HUES6 (cell line): ENCODE measurements around the gene FSD1.

ENCODE experiments used
- H3K27ac ChIP-seq: 2 replicates; pipeline ENCODE4 v1.7.0; 2013; ENCODE audit warnings: low read depth, mild to moderate bottlenecking, low read length, inconsistent platforms
- H3K27me3 ChIP-seq: 2 replicates; pipeline ENCODE4 v1.6.1; 2013; ENCODE audit warnings: low read length; ENCODE audit not compliant: control insufficient read depth, insufficient read depth
- H3K36me3 ChIP-seq: 2 replicates; pipeline ENCODE4 v1.6.1; 2013; ENCODE audit warnings: low read length; ENCODE audit not compliant: control insufficient read depth, insufficient read depth
- H3K4me1 ChIP-seq: 2 replicates; pipeline ENCODE4 v1.6.1; 2013; ENCODE audit warnings: low read length; ENCODE audit not compliant: control insufficient read depth, insufficient read depth
- H3K4me3 ChIP-seq: 2 replicates; pipeline ENCODE4 v1.5.1; 2013; ENCODE audit warnings: low read depth, low read length
- H3K9ac ChIP-seq: one replicate; pipeline ENCODE4 v1.6.1; 2013; ENCODE audit warnings: mild to moderate bottlenecking, low read length
- H3K9me3 ChIP-seq: 2 replicates; pipeline ENCODE4 v1.6.1; 2013; ENCODE audit warnings: low read depth, low read length; ENCODE audit not compliant: control insufficient read depth, insufficient read depth

The FSD1 gene

DNA sequence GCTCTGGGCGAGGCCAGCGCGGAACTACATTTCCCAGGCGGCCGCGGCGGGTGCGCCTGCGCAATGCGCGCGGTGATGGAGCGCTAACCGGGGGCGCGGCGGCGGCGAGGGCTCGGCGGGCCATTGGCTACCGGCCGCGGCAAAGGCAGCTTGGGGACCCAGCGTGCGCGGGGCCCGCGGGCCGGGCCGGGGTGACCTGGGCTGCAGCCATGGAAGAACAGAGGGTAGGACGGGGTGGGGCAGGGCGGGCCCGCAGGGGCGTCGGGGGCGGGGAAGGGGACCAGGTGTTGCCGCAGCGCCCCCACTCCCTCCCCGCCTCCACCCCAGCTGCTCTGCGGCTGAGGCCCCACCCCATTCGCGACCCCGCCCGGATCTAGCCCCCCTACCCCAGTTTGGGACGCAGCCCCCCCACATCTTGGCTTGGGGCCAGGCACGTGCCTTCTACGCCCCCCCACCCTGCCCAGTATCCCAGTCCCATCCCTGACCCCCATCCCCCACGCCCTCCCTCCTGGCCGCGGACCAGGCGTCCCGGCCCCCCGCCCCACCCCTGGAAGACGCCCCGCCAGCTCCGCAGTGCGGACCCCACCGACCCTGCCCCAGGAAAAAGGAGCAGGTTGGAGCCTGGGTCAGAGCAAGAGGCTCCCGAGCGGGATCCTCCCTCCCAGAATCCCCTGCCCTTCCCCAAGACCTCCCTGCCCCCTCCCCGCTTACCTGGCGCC, at the start of gene FSD1:
TSS of gene FSD1 (plus strand) at position 61 of the 719 bp plus-strand sequence. CDS start at position 210, 149 bp downstream.
- Histone ChIP-seq H3K4me3 (peak within 1 kb of the TSS; percentile 37), H3K9me3 (no peaks in the 10 kb centered on the region), H3K4me1 (peaks cover 13% of the 10 kb centered on the region; the same call in 1 of the 2 replicates), H3K9ac (no peak within 1 kb of the TSS), H3K27me3 (no peaks in the 10 kb centered on the region), H3K27ac (no peak within 1 kb of the TSS), H3K36me3 (peaks cover 17% of the 10 kb centered on the region)

DNA sequence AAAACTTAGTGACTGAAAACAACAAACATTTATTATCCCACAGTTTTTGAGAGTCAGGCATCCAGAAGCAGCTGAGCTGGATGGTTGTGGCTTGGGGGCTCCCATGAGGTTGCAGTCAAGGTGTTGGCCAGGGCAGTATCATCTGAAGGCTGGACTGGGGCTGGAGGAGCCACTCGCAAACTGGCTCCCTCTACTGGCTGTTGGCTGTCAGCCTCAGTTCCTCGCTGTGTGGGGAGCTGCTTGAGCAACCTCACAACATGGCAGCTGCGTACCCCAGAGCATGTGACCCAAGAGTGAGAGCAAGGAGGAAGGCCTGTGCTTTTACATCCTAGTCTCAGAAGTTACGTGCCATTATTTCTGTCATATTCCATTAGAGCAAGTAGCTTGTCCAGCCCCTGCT, 47.8 kb upstream of the FSD1 start:
- H3K27ac ChIP-seq = no peak overlapping the region
- no peak overlapping the region for H3K4me3 ChIP-seq
- peaks cover 61% of the 10 kb centered on the region for H3K36me3 ChIP-seq
- no peaks in the 10 kb centered on the region for H3K4me1 ChIP-seq
- no peak overlapping the region for H3K9ac ChIP-seq
- peaks cover 6% of the 10 kb centered on the region for H3K9me3 ChIP-seq
- H3K27me3 ChIP-seq = no peaks in the 10 kb centered on the region

DNA sequence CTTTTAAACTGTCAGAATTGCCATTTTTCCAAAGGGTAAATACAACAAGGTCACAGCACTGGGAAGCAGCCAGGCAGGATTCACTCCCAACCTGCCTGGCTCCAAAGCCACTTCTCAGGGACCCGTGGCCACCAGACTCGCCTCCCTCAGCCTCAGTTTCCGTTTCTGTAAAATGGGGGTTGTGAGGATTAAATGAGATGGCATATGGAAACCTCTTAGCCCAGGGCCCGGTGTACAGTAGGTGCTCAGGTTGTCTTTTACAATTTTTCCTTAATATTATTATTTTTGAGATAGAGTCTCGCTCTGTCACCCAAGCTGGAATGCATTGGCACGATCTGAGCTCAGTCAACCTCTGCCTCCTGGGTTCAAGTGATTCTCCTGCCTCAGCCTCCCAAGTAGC, 47.4 kb upstream of the FSD1 start:
- no peaks in the 10 kb centered on the region for H3K4me1 ChIP-seq
- H3K27me3 ChIP-seq = no peaks in the 10 kb centered on the region
- peaks cover 6% of the 10 kb centered on the region for H3K9me3 ChIP-seq
- peaks cover 60% of the 10 kb centered on the region for H3K36me3 ChIP-seq
- H3K9ac ChIP-seq = no peak overlapping the region
- H3K27ac ChIP-seq = no peak overlapping the region
- no peak overlapping the region for H3K4me3 ChIP-seq

DNA sequence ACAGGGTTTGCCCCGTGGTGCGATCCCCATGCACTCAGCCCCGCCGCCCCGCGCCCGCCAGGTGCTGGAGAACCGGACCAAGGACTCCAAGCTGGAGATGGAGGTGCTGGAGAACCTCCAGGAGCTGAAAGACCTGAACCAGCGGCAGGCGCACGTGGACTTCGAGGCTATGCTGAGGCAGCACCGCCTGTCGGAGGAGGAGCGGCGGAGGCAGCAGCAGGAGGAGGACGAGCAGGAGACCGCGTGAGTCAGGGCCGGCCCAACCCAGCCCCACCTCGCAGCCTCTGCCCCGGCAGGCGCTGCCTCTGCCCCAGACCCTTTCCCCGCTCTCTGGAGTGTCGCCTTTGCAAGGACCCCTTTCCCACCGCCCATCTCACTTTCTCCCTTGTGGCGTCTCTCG, 46.2 kb upstream of the FSD1 start:
- peaks cover 56% of the 10 kb centered on the region for H3K36me3 ChIP-seq
- no peaks in the 10 kb centered on the region for H3K27me3 ChIP-seq
- no peak overlapping the region for H3K4me3 ChIP-seq
- H3K9me3 ChIP-seq = peaks cover 6% of the 10 kb centered on the region
- no peak overlapping the region for H3K27ac ChIP-seq
- no peaks in the 10 kb centered on the region for H3K4me1 ChIP-seq
- no peak overlapping the region for H3K9ac ChIP-seq

DNA sequence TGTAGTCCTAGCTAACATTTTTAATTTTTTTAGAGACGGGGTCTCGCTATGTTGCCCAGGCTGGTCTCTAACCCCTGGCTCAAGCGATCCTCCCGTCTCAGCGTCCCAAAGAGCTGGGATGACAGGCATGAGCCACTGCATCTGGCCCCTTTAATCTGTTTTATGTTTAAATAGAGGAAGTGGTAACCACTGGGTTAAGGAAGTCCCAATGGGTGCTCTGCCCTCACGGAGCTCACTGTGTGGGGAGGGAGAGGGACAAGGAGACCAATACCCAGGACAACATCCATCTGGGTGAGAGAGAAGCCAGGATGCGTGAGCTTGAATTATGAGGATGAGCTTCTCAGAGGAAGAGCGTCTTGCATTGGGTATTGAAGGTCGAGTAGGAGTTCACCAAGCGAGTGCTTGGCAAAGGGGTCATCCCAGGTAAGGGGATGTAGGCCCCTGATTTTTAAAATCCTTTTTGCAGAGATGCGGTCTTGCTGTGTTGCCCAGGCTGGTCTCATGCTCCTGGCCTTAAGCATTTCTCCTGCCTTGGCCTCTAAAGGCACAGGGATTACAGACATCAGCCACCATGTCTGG, 43.7 kb upstream of the FSD1 start:
- H3K9me3 ChIP-seq = peaks cover 6% of the 10 kb centered on the region

DNA sequence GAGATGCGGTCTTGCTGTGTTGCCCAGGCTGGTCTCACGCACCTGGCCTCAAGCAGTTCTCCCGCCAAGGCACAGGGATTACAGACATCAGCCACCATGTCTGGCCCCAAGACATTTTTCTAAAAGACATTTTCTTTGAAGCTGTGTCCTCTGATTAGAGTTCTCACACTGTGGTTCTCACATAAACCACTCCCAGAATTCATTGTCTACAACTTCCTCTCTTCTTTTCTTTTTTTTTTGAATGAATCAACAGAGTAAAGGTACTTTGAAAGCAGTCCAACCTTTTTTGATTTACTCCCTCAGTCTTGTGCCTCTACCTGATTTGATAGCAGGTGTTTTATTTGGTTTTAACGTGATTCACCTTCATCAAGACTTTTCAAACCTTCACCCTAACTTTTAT, 39.6 kb upstream of the FSD1 start:
- peaks cover 30% of the 10 kb centered on the region for H3K36me3 ChIP-seq
- no peak overlapping the region for H3K4me3 ChIP-seq
- H3K27me3 ChIP-seq = no peaks in the 10 kb centered on the region
- no peaks in the 10 kb centered on the region for H3K9me3 ChIP-seq
- H3K9ac ChIP-seq = no peak overlapping the region
- H3K27ac ChIP-seq = no peak overlapping the region
- H3K4me1 ChIP-seq = no peaks in the 10 kb centered on the region

More for the DNA sequence above, 43.7 kb upstream of the FSD1 start:
- Histone ChIP-seq H3K27me3 (no peaks in the 10 kb centered on the region), H3K9ac (no peak overlapping the region), H3K4me3 (no peak overlapping the region), H3K4me1 (no peaks in the 10 kb centered on the region), H3K36me3 (peaks cover 42% of the 10 kb centered on the region), H3K27ac (no peak overlapping the region)

DNA sequence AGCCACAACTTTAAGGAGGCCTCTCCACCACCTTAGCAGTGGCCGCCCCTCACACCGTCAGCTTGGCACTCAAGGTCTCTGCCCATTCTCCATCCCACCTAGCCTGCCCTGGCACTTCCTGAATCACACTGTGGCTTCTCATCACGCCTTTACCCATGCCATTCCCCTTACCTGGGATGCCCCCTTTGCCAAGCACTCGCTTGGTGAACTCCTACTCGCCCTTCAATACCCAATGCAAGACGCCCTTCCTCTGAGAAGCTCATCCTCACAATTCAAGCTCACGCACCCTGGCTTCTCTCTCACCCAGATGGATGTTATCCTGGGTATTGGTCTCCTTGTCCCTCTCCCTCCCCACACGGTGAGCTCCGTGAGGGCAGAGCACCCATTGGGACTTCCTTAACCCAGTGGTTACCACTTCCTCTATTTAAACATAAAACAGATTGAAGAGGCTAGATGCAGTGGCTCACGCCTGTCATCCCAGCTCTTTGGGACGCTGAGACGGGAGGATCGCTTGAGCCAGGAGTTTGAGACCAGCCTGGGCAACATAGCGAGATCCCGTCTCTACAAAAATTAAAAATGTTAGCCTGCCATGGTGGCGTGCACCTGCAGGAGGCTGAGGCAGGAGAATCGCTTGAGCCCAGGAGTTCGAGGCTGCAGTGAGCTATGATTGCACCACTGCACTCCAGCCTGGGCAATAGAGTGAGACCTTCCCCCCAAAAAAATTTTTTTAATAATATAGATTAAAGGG, 38.0 kb upstream of the FSD1 start:
- H3K4me3 ChIP-seq = no peak overlapping the region
- H3K9me3 ChIP-seq = no peaks in the 10 kb centered on the region
- no peaks in the 10 kb centered on the region for H3K27me3 ChIP-seq
- peaks cover 29% of the 10 kb centered on the region for H3K36me3 ChIP-seq
- H3K27ac ChIP-seq = no peak overlapping the region
- no peaks in the 10 kb centered on the region for H3K4me1 ChIP-seq
- H3K9ac ChIP-seq = no peak overlapping the region

DNA sequence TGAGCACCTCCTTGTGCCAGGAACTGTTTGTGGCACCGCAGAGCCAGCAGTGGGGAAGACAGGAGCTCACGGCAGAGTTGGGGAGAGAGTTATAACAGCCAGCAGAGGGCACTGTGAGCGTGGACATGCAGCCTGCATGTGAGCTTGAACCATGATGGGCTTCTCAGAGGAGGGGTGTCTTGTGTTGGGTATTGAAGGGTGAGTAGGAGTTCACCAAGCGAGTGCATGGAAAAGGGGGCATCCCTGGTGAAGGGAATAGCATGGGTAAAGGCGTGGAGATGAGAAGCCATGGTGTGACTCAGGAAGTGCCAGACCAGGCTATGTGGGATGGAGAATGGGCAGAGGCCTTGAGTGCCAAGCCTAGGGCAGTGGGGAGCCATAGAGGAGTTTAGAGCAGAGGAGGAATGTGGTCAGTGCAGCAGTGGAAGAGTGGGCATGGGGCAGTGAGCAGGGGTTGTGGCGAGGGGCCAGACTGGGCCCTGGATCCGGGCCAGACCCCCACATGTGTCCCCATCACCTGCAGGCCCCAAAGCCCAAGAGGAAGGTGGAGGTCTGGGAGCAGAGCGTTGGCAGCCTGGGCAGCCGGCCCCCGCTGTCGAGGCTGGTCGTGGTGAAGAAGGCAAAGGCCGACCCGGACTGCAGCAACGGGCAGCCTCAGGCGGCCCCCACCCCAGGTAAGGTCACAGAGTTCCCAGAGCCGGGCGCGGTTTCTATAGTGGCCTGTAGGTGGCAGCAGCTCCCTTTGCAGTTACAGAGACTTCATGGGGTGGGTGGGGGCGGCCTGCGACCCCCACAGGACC, 37.1 kb upstream of the FSD1 start:
- Histone ChIP-seq H3K4me1 (no peaks in the 10 kb centered on the region), H3K36me3 (peaks cover 28% of the 10 kb centered on the region), H3K9ac (no peak overlapping the region), H3K9me3 (0 out of 2 replicates have a peak, but pooled peaks cover 3% of the 10 kb centered on the region), H3K27ac (no peak overlapping the region), H3K4me3 (no peak overlapping the region), H3K27me3 (no peaks in the 10 kb centered on the region)

DNA sequence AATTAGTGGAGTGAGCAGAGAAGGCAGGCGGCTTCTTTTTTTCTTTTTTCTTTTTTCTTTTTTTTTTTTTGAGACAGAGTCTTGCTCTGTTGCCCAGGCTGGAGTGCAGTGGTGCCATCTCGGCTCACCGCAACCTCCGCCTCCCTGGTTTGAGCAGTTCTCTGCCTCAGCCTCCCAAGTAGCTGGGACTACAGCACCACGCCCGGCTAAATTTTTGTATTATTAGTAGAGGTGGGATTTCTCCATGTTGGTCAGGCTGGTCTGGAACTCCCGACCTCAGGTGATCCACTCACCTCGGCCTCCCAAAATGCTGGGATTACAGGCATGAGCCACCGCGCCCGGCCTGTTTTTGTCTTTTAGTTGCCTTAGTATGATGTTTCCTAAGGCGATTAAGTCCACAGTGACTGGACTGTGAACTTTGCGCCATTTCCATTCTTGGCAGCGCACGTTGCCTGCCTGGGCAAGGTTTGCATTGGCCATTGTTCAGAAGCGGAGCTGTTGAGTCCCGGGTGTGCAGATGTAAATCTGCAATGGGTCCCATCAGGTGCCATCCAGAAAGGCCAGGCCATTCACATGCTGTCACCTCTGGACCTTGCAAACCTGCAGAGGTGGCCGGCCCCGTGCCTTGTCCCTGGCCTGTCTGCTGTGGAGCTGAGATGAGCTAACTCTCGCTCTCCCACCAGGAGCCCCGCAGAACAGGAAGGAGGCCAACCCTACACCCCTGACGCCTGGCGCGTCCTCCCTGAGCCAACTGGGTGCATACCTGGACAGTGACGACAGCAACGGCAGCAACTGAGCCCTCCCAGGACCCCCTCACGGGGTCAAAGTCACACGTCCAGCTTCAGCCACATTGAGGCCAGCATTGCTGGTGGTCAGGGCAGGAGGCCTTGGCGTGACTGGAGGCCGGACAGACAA, 36.2 kb upstream of the FSD1 start:
- 0 out of 2 replicates have a peak, but pooled peaks cover 3% of the 10 kb centered on the region for H3K9me3 ChIP-seq
- H3K27me3 ChIP-seq = no peaks in the 10 kb centered on the region
- no peak overlapping the region for H3K27ac ChIP-seq
- H3K4me3 ChIP-seq = no peak overlapping the region
- no peak overlapping the region for H3K9ac ChIP-seq
- peaks cover 26% of the 10 kb centered on the region for H3K36me3 ChIP-seq
- H3K4me1 ChIP-seq = no peaks in the 10 kb centered on the region

DNA sequence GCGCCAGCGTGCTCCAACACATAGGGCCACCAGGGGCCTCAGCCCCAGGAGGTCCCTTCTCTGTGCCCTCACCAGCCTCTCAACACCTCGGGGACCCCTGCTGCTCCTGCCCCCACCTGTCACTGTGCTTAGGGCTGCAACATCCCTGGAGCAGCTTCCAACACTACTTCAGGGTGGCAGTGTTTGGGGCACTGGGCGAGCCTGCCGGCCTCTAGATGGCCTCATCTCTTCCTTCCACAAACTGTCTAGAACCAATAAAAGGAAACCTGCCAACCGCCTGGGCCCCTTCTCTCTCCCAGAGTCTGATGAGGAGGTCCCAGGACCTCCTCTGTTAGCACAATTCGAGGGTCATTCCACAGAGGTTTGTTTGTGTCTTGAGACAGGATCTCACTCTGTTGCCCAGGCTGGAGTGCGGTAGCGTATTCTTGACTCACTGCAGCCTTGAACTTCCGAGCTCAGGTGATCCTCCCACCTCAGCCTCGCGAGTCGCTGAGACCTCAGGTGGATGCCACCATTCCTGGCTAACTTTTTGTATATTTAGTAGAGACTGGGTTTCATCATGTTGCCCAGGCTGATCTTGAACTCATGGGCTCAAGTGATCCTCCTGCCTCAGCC, 35.5 kb upstream of the FSD1 start:
- Histone ChIP-seq H3K27me3 (no peaks in the 10 kb centered on the region), H3K36me3 (peaks cover 24% of the 10 kb centered on the region), H3K4me3 (no peak overlapping the region), H3K9me3 (0 out of 2 replicates have a peak, but pooled peaks cover 3% of the 10 kb centered on the region), H3K27ac (no peak overlapping the region), H3K9ac (no peak overlapping the region), H3K4me1 (no peaks in the 10 kb centered on the region)
